GM12865 (cell line): ENCODE results near the gene ELOA.
"Not testable (repeated sequence)": the region's sequence is repeated elsewhere in the genome, so short reads cannot be mapped to it uniquely, and the experiment has no call there.

ENCODE experiments used
- DNase-seq: peaks from one replicate; pipeline ENCODE4 v3.0.0; 2010; ENCODE audit warnings: low read depth
- H3K4me3 ChIP-seq: 2 replicates; pipeline ENCODE4 v1.5.1; 2011; ENCODE audit warnings: mild to moderate bottlenecking, low read depth, low read length, control low read depth
- CTCF ChIP-seq: IDR thresholded peaks from 2 replicates; pipeline ENCODE4 v1.5.1; 2011; ENCODE audit warnings: low read length, control low read depth, low read depth, inconsistent platforms; ENCODE audit not compliant: insufficient read depth; ENCODE audit errors: missing control alignments

ELOA gene

GRCh38 chr1:23793018-23793781 is 49.9 kb downstream of the ELOA start:
- no peak for DNase-seq

DNA sequence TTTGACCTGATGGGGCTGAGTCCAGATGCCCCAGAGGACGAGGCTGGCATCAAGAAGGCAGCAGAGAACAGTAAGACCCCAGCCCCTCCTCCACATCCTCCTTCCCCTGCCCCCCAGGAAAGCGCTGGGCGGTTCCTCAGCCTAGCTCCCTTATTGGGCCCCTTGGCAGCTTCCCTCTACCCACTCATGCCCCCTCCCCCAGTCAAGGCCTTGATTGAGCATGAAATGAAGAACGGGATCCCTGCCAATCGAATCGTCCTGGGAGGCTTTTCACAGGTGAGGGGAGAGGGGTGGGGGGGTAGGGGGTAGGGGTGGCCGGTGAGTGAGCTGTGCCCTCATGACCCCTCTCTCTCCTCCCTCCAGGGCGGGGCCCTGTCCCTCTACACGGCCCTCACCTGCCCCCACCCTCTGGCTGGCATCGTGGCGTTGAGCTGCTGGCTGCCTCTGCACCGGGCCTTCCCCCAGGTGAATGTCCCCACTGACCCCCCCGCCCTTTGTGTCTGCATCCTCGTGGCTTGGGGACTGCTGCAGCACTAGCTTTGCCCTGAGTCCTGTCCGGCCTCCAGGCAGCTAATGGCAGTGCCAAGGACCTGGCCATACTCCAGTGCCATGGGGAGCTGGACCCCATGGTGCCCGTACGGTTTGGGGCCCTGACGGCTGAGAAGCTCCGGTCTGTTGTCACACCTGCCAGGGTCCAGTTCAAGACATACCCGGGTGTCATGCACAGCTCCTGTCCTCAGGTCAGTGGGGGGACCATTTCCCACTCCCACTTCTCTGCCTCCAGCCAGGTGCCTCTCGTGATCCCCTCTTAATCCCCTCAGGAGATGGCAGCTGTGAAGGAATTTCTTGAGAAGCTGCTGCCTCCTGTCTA is 50.8 kb downstream of the ELOA start:
- TF ChIP-seq CTCF: no peak
- no peak overlapping the region for H3K4me3 ChIP-seq
- no peak for DNase-seq

More at GRCh38 chr1:23793018-23793781, 49.9 kb downstream of the ELOA start:
- H3K4me3 ChIP-seq: no peak overlapping the region
- TF ChIP-seq CTCF: no peak

DNA sequence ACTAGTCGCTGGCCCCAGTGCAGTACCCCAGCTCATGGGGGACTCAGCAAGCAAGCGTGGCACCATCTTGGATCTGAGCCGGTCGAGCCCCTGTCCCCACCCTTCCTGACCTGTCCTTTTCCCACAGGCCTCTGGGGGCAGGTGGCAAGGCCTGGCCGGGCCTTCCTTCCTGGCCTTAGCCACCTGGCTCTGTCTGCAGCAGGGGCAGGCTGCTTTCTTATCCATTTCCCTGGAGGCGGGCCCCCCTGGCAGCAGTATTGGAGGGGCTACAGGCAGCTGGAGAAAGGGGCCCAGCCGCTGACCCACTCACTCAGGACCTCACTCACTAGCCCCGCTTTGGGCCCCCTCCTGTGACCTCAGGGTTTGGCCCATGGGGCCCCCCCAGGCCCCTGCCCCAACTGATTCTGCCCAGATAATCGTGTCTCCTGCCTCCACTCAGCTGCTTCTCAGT is 51.5 kb downstream of the ELOA start:
- not testable (repeated sequence) for DNase-seq

DNA sequence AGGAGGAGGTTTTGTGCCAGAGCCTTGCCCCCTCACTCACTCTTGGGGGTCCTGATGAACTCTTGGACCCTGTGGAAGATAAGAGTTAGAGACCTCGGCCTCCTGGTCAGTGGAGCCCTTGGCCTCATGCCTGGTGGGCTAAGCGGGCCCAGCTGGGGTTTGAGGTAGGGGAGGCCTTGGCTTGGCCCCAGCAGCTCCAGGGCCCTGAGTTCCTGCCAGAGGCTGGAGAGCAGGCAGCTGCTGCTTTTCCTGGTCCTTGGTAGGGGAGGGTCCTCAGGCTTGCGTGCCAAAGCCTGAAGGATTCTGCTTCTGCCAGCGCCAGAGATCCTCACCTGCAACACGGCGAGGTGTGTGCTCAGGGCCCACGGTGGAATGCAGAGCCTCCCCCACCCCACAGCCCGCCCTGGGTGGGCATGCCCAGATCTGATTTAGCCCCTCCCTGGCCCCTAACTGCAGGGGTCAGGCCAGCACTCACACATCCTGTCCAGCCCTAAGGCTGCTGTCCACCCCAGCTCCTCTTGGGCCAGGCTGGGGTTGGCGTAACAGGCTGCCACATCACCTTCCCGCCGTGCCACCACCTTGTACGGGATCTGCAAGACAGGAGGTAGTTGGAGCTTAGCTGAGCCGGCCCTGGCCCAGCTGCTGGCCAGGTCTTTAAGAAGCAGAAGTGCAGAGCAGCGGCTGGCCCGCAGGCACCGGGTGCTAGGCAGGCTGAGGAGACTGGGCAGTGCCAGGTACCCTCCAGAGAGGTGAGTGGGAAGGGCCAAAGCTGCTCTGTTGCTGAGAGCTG is 52.6 kb downstream of the ELOA start:
- no peak for DNase-seq
- H3K4me3 ChIP-seq: no peak overlapping the region
- TF ChIP-seq CTCF: no peak

More for the DNA sequence above, 51.5 kb downstream of the ELOA start:
- H3K4me3 ChIP-seq: not testable (repeated sequence)

DNA sequence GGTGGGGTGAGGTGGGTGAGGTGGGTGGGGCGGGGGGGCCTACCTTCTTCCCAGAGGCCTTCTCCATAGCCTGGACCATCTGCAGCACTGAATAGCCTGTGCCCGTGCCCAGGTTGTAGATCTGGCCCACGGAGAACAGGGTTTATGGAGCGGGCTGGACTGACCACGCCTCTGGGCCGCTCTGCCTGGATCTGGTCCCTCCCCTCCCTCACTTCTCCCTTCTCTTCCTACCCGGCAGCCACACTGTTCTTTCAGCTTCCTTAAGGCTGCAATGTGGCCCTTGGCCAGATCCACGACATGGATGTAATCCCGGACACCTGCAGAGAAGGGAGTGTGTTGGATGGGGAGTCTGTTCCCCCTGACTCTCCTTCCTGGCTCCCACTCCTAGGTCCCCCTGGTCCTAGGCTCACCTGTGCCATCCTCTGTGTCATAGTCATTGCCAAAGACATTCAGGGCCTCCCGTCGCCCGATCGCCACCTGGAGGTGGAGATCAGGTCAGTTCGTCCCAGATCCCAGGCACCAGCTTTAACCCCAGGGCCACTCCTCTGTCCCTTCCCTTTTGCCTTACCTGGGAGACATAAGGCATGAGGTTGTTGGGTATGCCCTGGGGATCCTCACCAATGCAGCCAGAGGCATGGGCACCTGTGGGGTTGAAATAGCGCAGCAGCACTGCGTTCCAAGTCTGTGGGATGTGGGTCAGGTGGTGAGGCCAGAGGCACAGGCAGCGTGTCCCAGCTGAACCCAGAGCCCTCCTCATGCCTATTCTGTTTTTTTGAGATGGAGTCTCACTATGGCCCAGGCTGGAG is 53.4 kb downstream of the ELOA start:
- no peak for DNase-seq
- no peak for TF ChIP-seq CTCF
- H3K4me3 ChIP-seq: no peak overlapping the region

GRCh38 chr1:23797478-23798448 is 54.5 kb downstream of the ELOA start:
- TF ChIP-seq CTCF: no peak
- no peak overlapping the region for H3K4me3 ChIP-seq
- no peak for DNase-seq
